GM12864 (cell line): Measurements from ENCODE around the gene OSBPL1A.

Source experiments
- DNase-seq: peaks from one replicate; pipeline ENCODE4 v3.0.0-alpha.2; 2011; ENCODE audit warnings: low read depth
- H3K4me3 ChIP-seq: 2 replicates; pipeline ENCODE4 v1.5.1; 2011; ENCODE audit warnings: mild to moderate bottlenecking, low read depth, low read length, control low read depth
- TF ChIP-seq, protein P1 (sequence below): IDR thresholded peaks from 2 replicates; pipeline ENCODE4 v1.5.1; 2011; ENCODE audit warnings: low read depth, mild to moderate bottlenecking, moderate library complexity, low read length, control low read depth, inconsistent platforms; ENCODE audit errors: missing control alignments

Gene OSBPL1A

GRCh38 chr18:24397694-24398368 is at the start of gene OSBPL1A:
Gene OSBPL1A (minus strand): TSS chr18:24397824. CDS start chr18:24377533, 20,291 bp downstream.
- no peak for DNase-seq
- peak within 1 kb of the TSS; percentile 43 for H3K4me3 ChIP-seq
- TF ChIP-seq, protein P1, sequence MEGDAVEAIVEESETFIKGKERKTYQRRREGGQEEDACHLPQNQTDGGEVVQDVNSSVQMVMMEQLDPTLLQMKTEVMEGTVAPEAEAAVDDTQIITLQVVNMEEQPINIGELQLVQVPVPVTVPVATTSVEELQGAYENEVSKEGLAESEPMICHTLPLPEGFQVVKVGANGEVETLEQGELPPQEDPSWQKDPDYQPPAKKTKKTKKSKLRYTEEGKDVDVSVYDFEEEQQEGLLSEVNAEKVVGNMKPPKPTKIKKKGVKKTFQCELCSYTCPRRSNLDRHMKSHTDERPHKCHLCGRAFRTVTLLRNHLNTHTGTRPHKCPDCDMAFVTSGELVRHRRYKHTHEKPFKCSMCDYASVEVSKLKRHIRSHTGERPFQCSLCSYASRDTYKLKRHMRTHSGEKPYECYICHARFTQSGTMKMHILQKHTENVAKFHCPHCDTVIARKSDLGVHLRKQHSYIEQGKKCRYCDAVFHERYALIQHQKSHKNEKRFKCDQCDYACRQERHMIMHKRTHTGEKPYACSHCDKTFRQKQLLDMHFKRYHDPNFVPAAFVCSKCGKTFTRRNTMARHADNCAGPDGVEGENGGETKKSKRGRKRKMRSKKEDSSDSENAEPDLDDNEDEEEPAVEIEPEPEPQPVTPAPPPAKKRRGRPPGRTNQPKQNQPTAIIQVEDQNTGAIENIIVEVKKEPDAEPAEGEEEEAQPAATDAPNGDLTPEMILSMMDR = no peak

- TF ChIP-seq, protein P1 = no peak
- no peak overlapping the region for H3K4me3 ChIP-seq
- DNase-seq = no peak
Observed at GRCh38 chr18:24446953-24447538, 49.4 kb upstream of the OSBPL1A start.

DNA sequence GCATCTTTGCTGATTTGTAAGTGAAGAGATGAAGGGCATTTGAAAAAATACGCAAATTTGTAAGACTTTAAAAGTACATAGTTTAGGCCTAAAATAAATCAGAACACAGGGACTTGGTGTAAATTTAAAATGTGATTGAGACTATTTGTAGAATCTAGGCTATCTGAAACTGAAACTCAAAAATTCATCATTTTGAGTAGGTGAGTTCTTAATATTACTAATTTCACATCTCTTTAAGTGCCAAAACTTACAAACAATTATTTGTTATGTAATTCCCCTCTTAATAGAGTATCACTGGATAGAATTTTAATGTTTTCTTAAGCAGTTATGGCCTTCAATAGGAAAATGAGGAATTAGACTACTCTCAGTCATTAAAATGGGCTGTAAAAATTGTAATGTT is 48.8 kb upstream of the OSBPL1A start:
- DNase-seq = no peak
- TF ChIP-seq, protein P1 = no peak
- H3K4me3 ChIP-seq = no peak overlapping the region

DNA sequence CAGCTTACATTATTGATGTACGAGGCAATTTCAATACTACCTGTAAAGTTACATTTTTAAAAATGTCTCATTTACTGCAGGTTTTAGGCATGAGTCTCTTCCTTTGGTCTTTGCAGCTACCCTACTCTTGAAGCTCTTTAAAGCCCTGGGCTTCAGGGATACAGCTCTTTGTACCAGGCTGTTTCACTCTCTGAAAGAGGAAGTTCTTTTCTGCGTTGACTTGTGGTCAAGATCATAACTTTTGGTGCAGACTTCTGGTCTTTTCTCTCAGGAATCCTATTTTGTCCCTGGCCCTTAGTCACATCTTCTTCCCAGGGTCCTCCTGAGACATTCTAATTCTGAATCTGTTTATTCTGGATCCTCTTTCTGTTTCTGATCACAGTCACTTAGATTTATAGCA is 46.2 kb upstream of the OSBPL1A start:
- no peak for DNase-seq
- TF ChIP-seq, protein P1 = no peak
- H3K4me3 ChIP-seq = no peak overlapping the region

- no peak overlapping the region for H3K4me3 ChIP-seq
- TF ChIP-seq, protein P1 = no peak
Observed at GRCh38 chr18:24436939-24437338, 39.3 kb upstream of the OSBPL1A start.

GRCh38 chr18:24432618-24433017 is 35.0 kb upstream of the OSBPL1A start:
- DNase-seq = no peak
- TF ChIP-seq, protein P1 = no peak
- H3K4me3 ChIP-seq = no peak overlapping the region

More at GRCh38 chr18:24436939-24437338, 39.3 kb upstream of the OSBPL1A start:
- no peak for DNase-seq

DNA sequence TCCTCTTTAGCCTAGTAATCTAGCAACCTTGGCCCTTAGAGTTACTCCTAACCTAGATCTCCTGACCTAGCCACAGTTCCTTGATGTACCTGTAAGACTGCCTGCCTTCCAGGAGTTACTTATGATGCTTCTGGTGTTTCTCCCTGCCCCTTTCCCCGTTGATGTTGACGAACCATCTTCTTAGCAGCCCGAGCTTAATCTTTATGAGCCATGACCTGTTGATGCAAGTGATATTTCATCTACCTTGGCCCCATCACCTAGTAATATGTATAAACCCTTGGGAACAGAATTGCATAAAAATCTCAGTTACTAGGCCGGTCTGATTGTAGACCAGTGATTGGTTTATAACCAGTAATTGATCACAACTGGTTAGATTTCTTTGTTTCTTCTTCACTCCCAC is 31.6 kb upstream of the OSBPL1A start:
- H3K4me3 ChIP-seq = no peak overlapping the region
- TF ChIP-seq, protein P1 = no peak
- DNase-seq = no peak
